Measurements from ENCODE around the gene TRHDE.
"Not testable (repeated sequence)": the region's sequence is repeated elsewhere in the genome, so short reads cannot be mapped to it uniquely, and the experiment has no call there.

GRCh38 chr12:72660174-72660573 lies 388.0 kb downstream of the TRHDE start:
- TF ChIP-seq CTCF (conservative IDR thresholded peaks at IDR 0.05; ENCODE audit: low read depth, low read length); EZH2 (IDR thresholded peaks at IDR 0.05; ENCODE audit: borderline replicate concordance, low read depth, low read length, poor library complexity, severe bottlenecking): not testable (repeated sequence)
